Activated CD8-positive, alpha-beta T cell treated with anti-CD3 and anti-CD28 coated beads, Interleukin-2, amount 10 ng/mL, durations not matched to agents 7 days and 5 days (primary cell): ENCODE measurements around the gene CREB3L2. TPM values are rescaled to one million over a fixed set of nuclear protein-coding genes. Genes with fewer than 3 reads are reported as not detected.
"Not testable (repeated sequence)": the region's sequence is repeated elsewhere in the genome, so short reads cannot be mapped to it uniquely, and the experiment has no call there.

Source experiments
- ATAC-seq: fragments of 150-1000 bp; cut with Tn5 transposase; one replicate; pipeline ENCODE4 v1.10.0; 2021; ENCODE audit warnings: moderate library complexity
- CTCF ChIA-PET: fragments of 350-600 bp; sonication (Branson Sonifier 250); formaldehyde crosslinking; loops from one replicate; lab custom pipeline; 2021; ENCODE audit warnings: antibody characterized with exemption; lab: Charles Lee
- POLR2A ChIA-PET: fragments of 350-600 bp; sonication (Branson Sonifier 250); formaldehyde crosslinking; loops from one replicate; lab custom pipeline; 2021; ENCODE audit warnings: antibody characterized with exemption; lab: Charles Lee
- DNase-seq: peaks from one replicate; pipeline ENCODE4 v3.0.0-alpha.2; 2020
- H3K27ac Mint-ChIP-seq: one replicate; pipeline ENCODE4 v1.8.0; 2021; ENCODE audit warnings: mild to moderate bottlenecking, mixed read lengths
- H3K27me3 Mint-ChIP-seq: one replicate; pipeline ENCODE4 v1.8.0; 2021; ENCODE audit warnings: low read depth, mixed read lengths
- H3K36me3 Mint-ChIP-seq: one replicate; pipeline ENCODE4 v1.8.0; 2021; ENCODE audit warnings: low read depth, mixed read lengths
- H3K4me1 Mint-ChIP-seq: one replicate; pipeline ENCODE4 v1.8.0; 2021; ENCODE audit warnings: low read depth, mixed read lengths
- H3K4me3 Mint-ChIP-seq: one replicate; pipeline ENCODE4 v1.8.0; 2021; ENCODE audit warnings: mild to moderate bottlenecking, mixed read lengths
- H3K9me3 Mint-ChIP-seq: one replicate; pipeline ENCODE4 v1.8.0; 2022; ENCODE audit warnings: mixed read lengths; ENCODE audit not compliant: insufficient read depth
- total RNA-seq, 2 experiments: library from RNA; stranded (reverse); gene quantifications; one replicate each; pipeline ENCODE4 v1.2.3, GENCODE V29; 2021

The CREB3L2 gene
- total RNA-seq, 2 experiments from 2014 or later = 24.7 to 25.9 TPM

- ATAC-seq (no peak), DNase-seq (no peak)
- ChIA-PET CTCF (interaction anchor here (1.4 to 2.9 kb wide), 2 partner anchors 15 to 84 kb away, joined by 10 to 17 read pairs; partner anchors contain the start of gene CREB3L2), POLR2A (interaction anchor here (0.8 kb wide), 1 partner anchor 9 kb away, joined by 3 read pairs; no protein-coding TSS in a partner anchor)
- peaks cover 4% of the 10 kb centered on the region for H3K4me1 Mint-ChIP-seq
- H3K27me3 Mint-ChIP-seq = no peaks in the 10 kb centered on the region
- peaks cover 6% of the 10 kb centered on the region for H3K9me3 Mint-ChIP-seq
- no peak overlapping the region for H3K4me3 Mint-ChIP-seq
- no peak overlapping the region for H3K27ac Mint-ChIP-seq
- peaks cover 15% of the 10 kb centered on the region for H3K36me3 Mint-ChIP-seq
Observed at GRCh38 chr7:137987563-137987962, 14.3 kb downstream of the CREB3L2 start.

DNA sequence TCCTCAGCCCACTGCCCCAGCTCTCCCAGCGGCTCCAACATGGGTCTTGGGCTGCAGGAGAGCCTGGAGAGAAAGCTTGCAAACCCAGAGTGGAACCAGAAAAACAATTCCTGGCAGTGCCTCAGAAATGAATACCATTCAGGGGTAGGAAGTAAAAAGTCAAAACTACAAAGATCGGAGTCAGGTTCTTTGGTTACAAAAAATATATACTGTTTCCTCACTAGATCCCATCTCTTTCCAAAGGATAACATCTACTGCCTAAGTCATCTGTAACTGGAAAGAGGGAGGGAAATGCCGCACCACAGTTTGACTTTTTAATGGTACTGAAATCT lies 14.9 kb downstream of the CREB3L2 start:
- Mint-ChIP-seq H3K27ac (no peak overlapping the region), H3K4me1 (no peaks in the 10 kb centered on the region), H3K27me3 (no peaks in the 10 kb centered on the region), H3K9me3 (peaks cover 7% of the 10 kb centered on the region), H3K4me3 (no peak overlapping the region), H3K36me3 (peaks cover 19% of the 10 kb centered on the region)
- POLR2A ChIA-PET = no interaction called here
- CTCF ChIA-PET = interaction anchor here (1.4 to 2.9 kb wide), 2 partner anchors 15 to 83 kb away, joined by 10 to 17 read pairs; partner anchors contain the start of gene CREB3L2
- DNase-seq = no peak
- no peak for ATAC-seq

DNA sequence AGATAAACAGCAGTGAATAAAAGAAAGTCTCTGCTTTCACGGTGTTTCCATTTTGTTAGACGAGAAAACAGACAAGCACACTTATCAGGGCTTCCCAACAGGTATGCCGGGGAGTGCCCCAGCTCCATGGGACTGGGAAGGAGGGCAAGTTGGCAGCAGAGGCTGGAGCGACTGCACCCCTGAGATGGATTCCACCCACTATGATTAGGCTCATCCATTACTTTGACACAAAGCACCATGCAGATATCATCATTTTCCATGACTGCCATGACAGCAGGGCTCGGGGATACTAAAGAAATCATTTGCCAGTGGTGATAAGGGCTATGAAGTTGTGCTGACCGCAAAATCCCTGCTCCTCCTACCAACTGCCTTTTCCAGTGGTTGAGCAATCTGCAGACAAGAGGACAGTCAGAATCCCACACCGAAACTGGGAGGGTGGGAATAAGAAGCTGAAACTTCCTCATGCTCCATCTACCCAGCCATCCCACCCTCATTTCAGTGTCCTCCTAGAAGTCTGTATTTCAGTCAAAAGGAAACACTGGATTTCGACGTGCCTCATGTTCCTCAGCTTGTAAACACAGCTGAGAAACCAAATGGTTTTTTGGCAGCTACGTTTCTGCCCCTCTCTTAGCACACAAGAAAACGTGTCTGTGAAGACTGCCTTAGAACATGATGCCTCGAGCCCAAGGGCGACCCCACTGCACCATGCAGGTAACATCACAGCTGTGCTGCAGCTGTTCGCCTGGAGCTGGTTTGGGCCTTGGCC lies 15.5 kb downstream of the CREB3L2 start:
- ChIA-PET CTCF (interaction anchor here (2.9 kb wide), 1 partner anchor 16 kb away, joined by 17 read pairs; the partner anchor contains the start of gene CREB3L2), POLR2A (no interaction called here)
- ATAC-seq (no peak), DNase-seq (no peak)
- H3K36me3 Mint-ChIP-seq = peaks cover 19% of the 10 kb centered on the region
- H3K27me3 Mint-ChIP-seq = no peaks in the 10 kb centered on the region
- no peak overlapping the region for H3K27ac Mint-ChIP-seq
- H3K9me3 Mint-ChIP-seq = peaks cover 7% of the 10 kb centered on the region
- no peaks in the 10 kb centered on the region for H3K4me1 Mint-ChIP-seq
- no peak overlapping the region for H3K4me3 Mint-ChIP-seq

DNA sequence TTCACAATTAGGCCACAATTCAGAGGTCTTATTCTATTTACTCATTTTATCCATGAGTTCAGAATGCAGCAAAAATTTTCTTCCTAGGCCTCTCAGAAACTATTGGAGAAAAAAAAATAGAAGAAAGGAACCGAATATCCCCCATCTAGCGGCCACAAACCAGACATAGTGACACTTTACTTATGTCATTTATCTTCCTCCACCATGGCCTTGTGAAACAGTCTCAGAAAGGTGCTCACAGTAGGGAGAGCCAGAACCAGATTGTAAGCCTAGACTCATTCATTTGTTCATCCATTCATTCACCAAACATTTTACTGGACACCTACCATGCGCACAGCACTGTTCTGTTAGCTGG lies 16.0 kb downstream of the CREB3L2 start:
- no peaks in the 10 kb centered on the region for H3K4me1 Mint-ChIP-seq
- no peak for DNase-seq
- CTCF ChIA-PET = interaction anchor here (2.9 kb wide), 1 partner anchor 16 kb away, joined by 17 read pairs; the partner anchor contains the start of gene CREB3L2
- H3K36me3 Mint-ChIP-seq = peaks cover 23% of the 10 kb centered on the region
- H3K4me3 Mint-ChIP-seq = no peak overlapping the region
- H3K9me3 Mint-ChIP-seq = peaks cover 7% of the 10 kb centered on the region
- H3K27me3 Mint-ChIP-seq = no peaks in the 10 kb centered on the region
- no peak overlapping the region for H3K27ac Mint-ChIP-seq
- POLR2A ChIA-PET = no interaction called here
- no peak for ATAC-seq

- CTCF ChIA-PET = interaction anchor here (0.8 to 1.3 kb wide), 2 partner anchors 17 to 81 kb away, joined by 4 to 5 read pairs; partner anchors contain the start of gene CREB3L2
- ATAC-seq (no peak), DNase-seq (no peak)
- Mint-ChIP-seq H3K4me3 (no peak overlapping the region), H3K4me1 (no peaks in the 10 kb centered on the region), H3K27me3 (no peaks in the 10 kb centered on the region), H3K36me3 (peaks cover 25% of the 10 kb centered on the region), H3K9me3 (peaks cover 7% of the 10 kb centered on the region), H3K27ac (no peak overlapping the region)
- POLR2A ChIA-PET = no interaction called here
Observed at GRCh38 chr7:137985253-137985896, 16.5 kb downstream of the CREB3L2 start.

DNA sequence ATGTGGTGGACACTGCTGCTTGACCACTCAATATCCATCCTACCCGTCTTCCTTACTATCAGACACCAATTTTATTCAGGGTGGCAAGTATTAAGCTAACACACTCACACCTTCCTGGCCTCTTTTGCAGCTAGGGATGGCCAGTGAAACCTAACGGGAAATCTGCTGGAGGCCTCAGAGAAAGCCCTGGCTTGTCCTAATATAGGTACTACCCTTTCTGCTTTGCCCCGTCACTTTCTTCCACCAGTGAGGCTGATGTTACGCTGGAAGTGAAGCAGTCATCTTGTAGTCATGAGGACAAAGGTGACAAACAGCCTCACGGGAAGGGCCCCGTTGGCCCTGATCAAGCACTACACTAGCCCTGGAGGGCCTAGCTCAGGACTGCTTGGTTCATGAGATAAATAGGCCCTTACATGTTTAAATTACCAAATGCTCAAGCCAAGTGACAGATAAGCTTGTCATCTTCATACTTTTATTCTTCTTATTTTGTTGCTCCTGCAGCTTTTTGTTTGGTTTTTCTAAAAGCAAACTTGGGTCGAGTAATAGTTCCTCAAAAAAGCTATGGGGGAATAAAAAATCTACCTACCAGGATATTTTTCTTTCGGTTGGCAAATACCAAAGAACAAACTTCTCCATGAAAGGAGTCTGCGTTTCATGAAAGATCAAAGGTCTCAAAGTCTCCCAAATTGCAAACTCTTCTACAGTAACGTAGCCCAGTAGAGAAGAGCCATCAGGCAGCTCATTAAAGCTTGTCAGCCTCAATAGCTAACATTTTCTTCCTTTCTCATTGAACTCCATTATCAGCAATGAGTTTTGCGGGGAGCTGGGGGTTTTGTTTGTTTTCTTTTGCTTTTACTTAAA lies 17.5 kb downstream of the CREB3L2 start:
- Mint-ChIP-seq H3K36me3 (peaks cover 29% of the 10 kb centered on the region), H3K27me3 (no peaks in the 10 kb centered on the region), H3K27ac (no peak overlapping the region), H3K9me3 (peaks cover 7% of the 10 kb centered on the region), H3K4me3 (no peak overlapping the region), H3K4me1 (no peaks in the 10 kb centered on the region)
- no peak for ATAC-seq
- CTCF ChIA-PET = interaction anchor here (0.8 to 1.3 kb wide), 2 partner anchors 18 to 80 kb away, joined by 4 to 5 read pairs; partner anchors contain the start of gene CREB3L2
- DNase-seq = no peak
- POLR2A ChIA-PET = no interaction called here

- DNase-seq = no peak
- POLR2A ChIA-PET = no interaction called here
- Mint-ChIP-seq H3K27ac (no peak overlapping the region), H3K9me3 (peaks cover 7% of the 10 kb centered on the region), H3K27me3 (no peaks in the 10 kb centered on the region), H3K36me3 (peaks cover 29% of the 10 kb centered on the region), H3K4me1 (no peaks in the 10 kb centered on the region), H3K4me3 (no peak overlapping the region)
- CTCF ChIA-PET = no interaction called here
- ATAC-seq = no peak
Observed at GRCh38 chr7:137983323-137984008, 18.4 kb downstream of the CREB3L2 start.

GRCh38 chr7:137982394-137982793 lies 19.5 kb downstream of the CREB3L2 start:
- H3K4me1 Mint-ChIP-seq, POLR2A ChIA-PET, DNase-seq, H3K27me3 Mint-ChIP-seq, H3K27ac Mint-ChIP-seq, H3K9me3 Mint-ChIP-seq, ATAC-seq, CTCF ChIA-PET, H3K4me3 Mint-ChIP-seq: not testable (repeated sequence)
- peaks cover 29% of the 10 kb centered on the region for H3K36me3 Mint-ChIP-seq

- peaks cover 29% of the 10 kb centered on the region for H3K36me3 Mint-ChIP-seq
- DNase-seq = no peak
- no peak for ATAC-seq
- H3K4me1 Mint-ChIP-seq = no peaks in the 10 kb centered on the region
- H3K27ac Mint-ChIP-seq = no peak overlapping the region
- peaks cover 7% of the 10 kb centered on the region for H3K9me3 Mint-ChIP-seq
- CTCF ChIA-PET = interaction anchor here (0.7 kb wide), 1 partner anchor 21 kb away, joined by 3 read pairs; no protein-coding TSS in a partner anchor
- H3K27me3 Mint-ChIP-seq = no peaks in the 10 kb centered on the region
- no peak overlapping the region for H3K4me3 Mint-ChIP-seq
- POLR2A ChIA-PET = no interaction called here
Observed at GRCh38 chr7:137981668-137982067, 20.2 kb downstream of the CREB3L2 start.

DNA sequence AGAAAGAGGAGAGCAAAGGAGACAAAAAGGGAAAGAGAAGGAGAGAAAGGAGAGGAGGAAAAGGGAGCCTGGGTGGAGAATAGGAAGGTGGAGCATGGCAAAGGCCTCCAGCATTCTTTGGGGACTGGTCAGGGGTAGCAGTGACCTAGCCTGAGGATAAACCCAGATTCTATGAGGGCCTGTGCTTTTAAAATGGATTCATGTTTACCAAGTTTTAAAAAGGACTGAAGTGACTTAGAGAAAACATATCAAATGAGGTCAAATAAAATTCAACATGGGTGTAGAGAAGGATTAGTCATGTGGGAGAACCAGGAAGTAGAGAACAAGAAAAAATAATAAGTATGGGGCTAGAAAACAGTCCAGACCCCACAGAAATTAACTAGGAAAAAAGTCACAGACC lies 20.7 kb downstream of the CREB3L2 start:
- Mint-ChIP-seq H3K27ac (no peak overlapping the region), H3K36me3 (peaks cover 29% of the 10 kb centered on the region), H3K4me3 (no peak overlapping the region), H3K27me3 (no peaks in the 10 kb centered on the region), H3K4me1 (no peaks in the 10 kb centered on the region), H3K9me3 (peaks cover 7% of the 10 kb centered on the region)
- CTCF ChIA-PET = interaction anchor here (0.7 kb wide), 1 partner anchor 21 kb away, joined by 3 read pairs; no protein-coding TSS in a partner anchor
- POLR2A ChIA-PET = no interaction called here
- DNase-seq (no peak), ATAC-seq (no peak)

DNA sequence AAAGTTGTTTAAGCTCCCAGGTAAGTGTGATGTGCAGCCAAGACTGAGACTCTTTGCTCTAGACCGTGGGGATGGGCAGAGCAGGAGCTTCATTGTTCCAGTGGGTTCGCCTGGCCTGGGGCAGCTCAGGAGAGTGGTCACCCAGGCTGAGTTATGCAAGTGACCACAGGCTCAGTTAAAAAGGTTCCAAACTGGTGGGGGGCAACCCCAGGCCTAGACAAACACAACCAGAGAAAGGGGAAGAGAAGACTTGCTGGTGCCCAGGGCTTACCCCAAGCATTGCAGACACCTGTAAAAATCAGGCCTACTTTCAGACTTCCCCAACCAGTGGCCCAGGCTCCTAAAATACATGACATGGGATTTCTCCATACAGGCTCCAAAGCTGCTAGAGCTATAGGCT lies 21.6 kb downstream of the CREB3L2 start:
- no peaks in the 10 kb centered on the region for H3K27me3 Mint-ChIP-seq
- POLR2A ChIA-PET = no interaction called here
- ATAC-seq (no peak), DNase-seq (no peak)
- H3K9me3 Mint-ChIP-seq = peaks cover 7% of the 10 kb centered on the region
- H3K4me1 Mint-ChIP-seq = no peaks in the 10 kb centered on the region
- CTCF ChIA-PET = no interaction called here
- peaks cover 29% of the 10 kb centered on the region for H3K36me3 Mint-ChIP-seq
- H3K4me3 Mint-ChIP-seq = no peak overlapping the region
- H3K27ac Mint-ChIP-seq = no peak overlapping the region
